ENCODE data around the gene SLAMF7. TPM values are rescaled to one million over a fixed set of nuclear protein-coding genes. Genes with fewer than 3 reads are reported as not detected.
"Not testable (repeated sequence)": the region's sequence is repeated elsewhere in the genome, so short reads cannot be mapped to it uniquely, and the experiment has no call there.

SLAMF7 gene
- total RNA-seq, 2 experiments from 2014 or later: 124 to 137 TPM

DNA sequence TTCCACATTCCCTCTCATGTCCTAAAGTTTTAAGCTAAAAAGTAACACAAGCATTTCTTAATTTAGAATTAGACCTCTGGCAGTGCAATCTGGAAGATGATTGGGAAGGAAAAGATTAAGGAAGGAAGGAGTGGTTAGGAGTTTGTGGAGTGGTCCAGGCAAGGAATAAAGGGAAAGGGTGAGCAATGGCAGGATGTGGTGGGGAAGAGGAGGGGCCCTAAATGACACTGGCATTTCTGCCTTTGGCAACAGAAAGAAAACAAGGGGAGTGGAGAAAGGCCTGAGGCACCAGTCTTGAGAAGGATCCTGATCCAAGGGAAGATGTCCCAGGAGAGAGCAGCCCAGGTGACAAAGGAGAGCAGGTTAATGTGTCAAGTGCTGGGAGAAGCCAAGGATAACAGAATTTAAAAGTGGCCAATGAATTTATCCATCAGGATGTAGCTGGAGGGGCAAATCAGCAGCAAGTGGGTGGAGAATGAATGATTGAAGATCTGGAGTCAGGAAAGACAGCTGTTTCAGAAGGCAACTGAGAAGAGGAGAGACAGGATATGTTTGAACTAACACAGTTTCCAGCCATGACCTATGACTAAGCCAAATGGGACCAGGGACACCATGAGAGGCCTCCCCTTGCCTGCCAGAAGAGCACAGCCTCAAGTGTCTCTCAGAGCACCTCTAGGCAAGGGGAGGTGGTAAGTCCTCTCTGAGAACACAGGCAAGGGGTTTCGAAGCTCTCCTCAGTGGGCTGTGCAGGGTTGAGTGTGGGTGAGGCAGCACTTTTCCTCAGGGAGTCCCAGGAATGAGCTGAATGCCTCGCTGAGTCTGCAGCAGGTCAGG, 36.1 kb downstream of the SLAMF7 start:
- Mint-ChIP-seq H3K36me3 (peaks cover 2% of the 10 kb centered on the region), H3K9me3 (no peaks in the 10 kb centered on the region), H3K4me3 (peak overlapping the region; percentile 3), H3K27ac (peak overlapping the region; percentile 72), H3K27me3 (no peaks in the 10 kb centered on the region), H3K4me1 (peaks cover 42% of the 10 kb centered on the region)
- POLR2A ChIA-PET: interaction anchor here (1.3 to 4.0 kb wide), 3 partner anchors 23 to 62 kb away, joined by 5 to 25 read pairs (median 6); partner anchors contain the start of gene LY9
- ATAC-seq (ENCODE audit: low read depth): peak; percentile 71
- DNase-seq: no peak

DNA sequence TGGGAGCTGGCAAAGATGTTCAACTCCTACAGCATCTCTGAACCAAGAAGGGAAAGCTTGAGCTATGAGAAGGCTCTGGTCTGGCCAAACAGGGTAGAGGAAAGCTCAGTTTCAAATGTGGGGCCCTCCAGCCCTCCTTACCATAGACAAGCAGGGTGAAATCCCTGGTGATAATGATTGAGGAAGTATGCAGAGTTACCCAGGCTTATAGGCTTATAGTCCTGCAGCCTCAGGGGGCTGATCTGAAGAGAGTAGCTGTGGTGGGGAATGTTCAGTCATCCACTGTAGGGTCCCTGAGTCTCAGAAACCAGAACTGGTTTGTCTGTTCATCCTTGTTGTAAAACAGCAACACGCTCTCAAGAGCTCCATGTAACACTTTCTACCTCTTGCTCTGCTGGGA, 37.1 kb downstream of the SLAMF7 start:
- POLR2A ChIA-PET: interaction anchor here (0.8 to 4.0 kb wide), 5 partner anchors 22 to 245 kb away, joined by 3 to 25 read pairs (median 5); partner anchors contain the start of genes F11R and LY9
- Mint-ChIP-seq H3K9me3 (no peaks in the 10 kb centered on the region), H3K27me3 (no peaks in the 10 kb centered on the region), H3K4me1 (peaks cover 35% of the 10 kb centered on the region), H3K27ac (peak overlapping the region; percentile 5), H3K36me3 (peaks cover 2% of the 10 kb centered on the region), H3K4me3 (no peak overlapping the region)
- DNase-seq (no peak), ATAC-seq (ENCODE audit: low read depth) (no peak)

DNA sequence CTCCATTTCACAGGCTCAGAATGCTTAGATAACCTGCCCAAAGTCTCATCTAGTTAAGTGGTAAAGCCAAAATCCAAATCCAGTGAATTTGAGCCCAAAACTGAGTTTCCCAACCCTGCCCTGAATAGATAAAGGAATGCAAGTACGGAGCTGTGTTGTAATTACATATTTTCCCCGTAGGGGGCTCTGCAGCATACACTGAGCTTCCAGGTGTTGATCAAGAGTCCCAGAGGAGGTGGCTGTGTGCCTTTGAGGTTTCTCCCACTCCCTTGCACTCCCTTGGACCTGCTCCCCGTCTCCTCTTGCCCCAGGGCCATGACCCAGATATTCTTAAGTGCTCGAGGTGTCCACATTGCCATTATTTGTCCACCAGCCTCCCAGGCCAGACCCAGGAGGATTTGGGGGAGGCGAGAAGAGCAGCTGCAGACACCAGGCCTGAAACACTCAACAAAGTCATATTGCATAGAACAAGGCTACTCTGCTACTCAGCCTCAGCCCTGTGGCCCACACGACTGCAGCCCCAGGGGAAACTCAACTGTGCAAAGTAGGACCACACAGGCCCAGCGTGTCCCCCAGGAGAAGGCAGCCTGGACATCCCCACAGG, 38.5 kb downstream of the SLAMF7 start:
- Mint-ChIP-seq H3K27ac (no peak overlapping the region), H3K9me3 (no peaks in the 10 kb centered on the region), H3K4me3 (no peak overlapping the region), H3K36me3 (no peaks in the 10 kb centered on the region), H3K27me3 (no peaks in the 10 kb centered on the region), H3K4me1 (peaks cover 37% of the 10 kb centered on the region)
- DNase-seq (no peak), ATAC-seq (ENCODE audit: low read depth) (peak; percentile 44)
- POLR2A ChIA-PET: interaction anchor here (0.5 to 4.0 kb wide), 4 partner anchors 20 to 213 kb away, joined by 4 to 25 read pairs (median 6); partner anchors contain the start of gene LY9

DNA sequence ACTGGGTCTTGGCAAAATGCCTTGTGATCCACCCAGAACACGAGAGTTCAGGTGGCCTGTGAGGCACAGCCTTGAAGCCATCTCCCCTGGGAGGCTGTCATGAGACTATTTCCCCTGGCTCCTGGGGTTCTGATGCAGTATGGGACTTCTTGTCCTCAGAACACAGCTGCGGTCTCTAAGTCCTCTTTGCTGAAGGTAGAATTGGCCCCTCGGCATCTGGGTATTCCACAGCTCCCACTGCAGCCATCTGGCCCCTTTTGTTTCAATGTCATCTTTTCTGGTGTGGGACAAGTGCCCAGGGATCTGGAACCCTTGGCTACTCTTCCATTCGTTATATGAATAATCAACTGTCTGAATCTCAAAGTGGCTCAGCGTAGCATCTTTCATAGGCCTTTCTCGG, 39.9 kb downstream of the SLAMF7 start:
- H3K27me3 Mint-ChIP-seq: peaks cover under 1% of the 10 kb centered on the region
- H3K9me3 Mint-ChIP-seq: no peaks in the 10 kb centered on the region
- ATAC-seq (ENCODE audit: low read depth) (no peak), DNase-seq (no peak)
- H3K4me3 Mint-ChIP-seq: no peak overlapping the region
- no peak overlapping the region for H3K27ac Mint-ChIP-seq
- H3K36me3 Mint-ChIP-seq: no peaks in the 10 kb centered on the region
- POLR2A ChIA-PET: interaction anchor here (3.5 kb wide), 1 partner anchor 18 kb away, joined by 16 read pairs; the partner anchor contains the start of gene LY9
- peaks cover 37% of the 10 kb centered on the region for H3K4me1 Mint-ChIP-seq

DNA sequence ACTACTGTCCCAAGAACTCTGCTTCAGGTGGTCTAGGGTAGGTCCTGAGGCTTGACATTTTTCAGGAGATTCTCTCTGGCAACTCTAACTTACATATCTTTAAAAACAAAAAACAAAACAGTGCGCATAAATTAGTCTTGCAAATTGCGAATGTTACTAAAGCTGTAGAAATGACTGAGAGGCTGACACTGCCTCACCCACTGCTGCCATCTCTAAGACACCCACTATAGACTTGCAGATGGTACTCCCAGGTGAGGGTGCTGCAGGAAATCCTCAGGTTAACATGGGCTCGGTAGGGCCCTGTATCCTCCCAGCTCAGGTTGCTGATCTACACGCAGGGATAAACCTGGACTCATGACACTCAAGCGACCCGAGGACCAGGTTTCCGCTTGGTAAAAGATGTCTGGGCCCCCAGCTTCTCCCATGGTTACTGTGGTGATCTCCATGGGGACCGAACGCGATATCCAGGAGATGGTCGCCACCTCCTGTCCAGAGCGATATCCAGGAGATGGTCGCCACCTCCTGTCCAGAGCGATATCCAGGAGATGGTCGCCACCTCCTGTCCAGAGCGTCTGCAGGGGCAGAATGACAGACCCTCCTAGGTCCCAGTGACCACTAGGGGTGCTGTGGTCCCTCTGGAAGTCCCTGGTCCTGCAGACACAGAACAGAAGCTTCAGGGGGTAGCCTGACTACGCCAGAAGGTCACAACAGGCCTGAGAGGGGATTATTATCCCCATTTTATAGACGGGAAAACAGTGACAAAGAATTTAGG, 40.8 kb downstream of the SLAMF7 start:
- H3K27me3 Mint-ChIP-seq: peaks cover 5% of the 10 kb centered on the region
- ATAC-seq (ENCODE audit: low read depth): peak; percentile 39
- H3K9me3 Mint-ChIP-seq: no peaks in the 10 kb centered on the region
- no peaks in the 10 kb centered on the region for H3K36me3 Mint-ChIP-seq
- POLR2A ChIA-PET: interaction anchor here (3.5 kb wide), 1 partner anchor 17 kb away, joined by 16 read pairs; the partner anchor contains the start of gene LY9
- no peak for DNase-seq
- H3K4me3 Mint-ChIP-seq: no peak overlapping the region
- H3K27ac Mint-ChIP-seq: no peak overlapping the region
- H3K4me1 Mint-ChIP-seq: peaks cover 32% of the 10 kb centered on the region

GRCh38 chr1:160780398-160780755, 41.3 kb downstream of the SLAMF7 start:
- H3K27ac Mint-ChIP-seq: no peak overlapping the region
- peaks cover 2% of the 10 kb centered on the region for H3K9me3 Mint-ChIP-seq
- POLR2A ChIA-PET: interaction anchor here (3.5 kb wide), 1 partner anchor 17 kb away, joined by 16 read pairs; the partner anchor contains the start of gene LY9
- DNase-seq: no peak
- H3K4me1 Mint-ChIP-seq: peaks cover 26% of the 10 kb centered on the region
- H3K4me3 Mint-ChIP-seq: no peak overlapping the region
- peaks cover 5% of the 10 kb centered on the region for H3K27me3 Mint-ChIP-seq
- no peaks in the 10 kb centered on the region for H3K36me3 Mint-ChIP-seq
- no peak for ATAC-seq (ENCODE audit: low read depth)

DNA sequence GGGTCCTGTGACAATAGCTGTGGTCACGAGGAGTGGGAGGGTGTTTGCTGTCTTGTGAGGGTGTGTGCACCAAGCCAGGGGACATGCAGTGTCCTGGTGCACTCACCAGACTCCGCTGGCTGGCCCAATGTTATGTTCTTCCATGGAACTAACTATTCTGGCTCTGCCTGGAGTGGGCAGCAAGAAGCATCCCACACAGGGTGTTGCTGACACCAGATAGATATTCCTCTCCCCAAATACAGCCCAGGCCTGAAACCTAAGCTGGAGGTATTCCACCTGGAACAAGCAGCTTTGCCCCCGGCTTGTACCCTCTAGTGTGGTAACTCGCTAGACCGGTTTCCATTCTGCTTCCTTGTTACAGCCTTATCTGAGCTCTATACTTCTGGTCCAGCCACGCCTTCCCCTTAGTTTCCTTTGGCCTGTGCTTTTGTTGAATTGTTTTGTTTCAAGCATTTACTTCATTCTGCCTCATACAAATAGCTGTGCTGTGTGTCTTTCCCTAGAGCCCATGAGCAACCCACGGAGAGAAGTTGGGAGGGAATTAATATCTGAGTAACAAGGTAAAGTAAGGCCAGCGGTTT, 42.2 kb downstream of the SLAMF7 start:
- H3K9me3 Mint-ChIP-seq: peaks cover 2% of the 10 kb centered on the region
- H3K27ac Mint-ChIP-seq: peak overlapping the region; percentile 9
- H3K27me3 Mint-ChIP-seq: peaks cover 6% of the 10 kb centered on the region
- H3K4me3 Mint-ChIP-seq: no peak overlapping the region
- ATAC-seq (ENCODE audit: low read depth) (no peak), DNase-seq (no peak)
- peaks cover 19% of the 10 kb centered on the region for H3K4me1 Mint-ChIP-seq
- no peaks in the 10 kb centered on the region for H3K36me3 Mint-ChIP-seq
- POLR2A ChIA-PET: interaction anchor here (3.5 kb wide), 1 partner anchor 16 kb away, joined by 16 read pairs; the partner anchor contains the start of gene LY9

- Mint-ChIP-seq H3K36me3 (no peaks in the 10 kb centered on the region), H3K4me1 (peaks cover 15% of the 10 kb centered on the region), H3K9me3 (peaks cover 2% of the 10 kb centered on the region), H3K27me3 (peaks cover 8% of the 10 kb centered on the region), H3K4me3 (no peak overlapping the region), H3K27ac (peak overlapping the region; percentile 9)
- peak; percentile 52 for ATAC-seq (ENCODE audit: low read depth)
- POLR2A ChIA-PET: interaction anchor here (3.5 kb wide), 1 partner anchor 15 kb away, joined by 16 read pairs; the partner anchor contains the start of gene LY9
- DNase-seq: no peak
Measured at GRCh38 chr1:160781914-160782689, 43.1 kb downstream of the SLAMF7 start.

- not testable (repeated sequence) for H3K27ac Mint-ChIP-seq
Measured at GRCh38 chr1:160782988-160783765, 44.1 kb downstream of the SLAMF7 start.

DNA sequence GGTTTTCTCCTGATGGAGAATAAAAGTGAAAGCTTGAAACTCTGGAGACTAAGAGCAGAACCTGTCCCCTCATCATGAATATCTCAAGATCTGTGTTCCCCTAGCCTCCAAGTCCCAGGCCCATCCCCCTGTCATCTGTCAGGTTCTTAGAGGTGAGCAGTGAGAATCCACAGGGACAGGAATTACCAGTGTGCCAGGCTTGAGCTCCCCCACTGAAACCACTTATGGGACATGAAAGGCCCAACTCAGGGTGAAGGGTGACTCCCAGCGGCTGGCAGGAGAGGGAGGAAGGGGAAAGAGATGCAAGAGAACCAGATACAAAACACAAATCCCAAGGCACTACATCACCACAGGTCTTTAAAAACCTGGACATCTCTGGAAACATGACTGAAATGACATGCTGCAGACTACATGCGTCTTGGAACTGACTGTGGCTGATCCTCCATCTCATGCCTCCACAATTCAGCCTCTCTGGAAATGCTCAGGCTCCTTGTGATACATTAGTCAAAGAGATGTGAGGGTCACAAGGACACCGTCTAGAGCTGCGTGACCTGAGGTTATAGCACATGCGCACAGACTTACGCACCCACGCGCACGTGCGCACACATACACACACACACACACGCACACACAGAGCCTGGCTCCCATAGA, 50.1 kb downstream of the SLAMF7 start:
- no peak overlapping the region for H3K27ac Mint-ChIP-seq
- H3K4me3 Mint-ChIP-seq: no peak overlapping the region
- no peak for DNase-seq
- no peak for ATAC-seq (ENCODE audit: low read depth)
- POLR2A ChIA-PET: no interaction called here
- peaks cover 6% of the 10 kb centered on the region for H3K27me3 Mint-ChIP-seq
- H3K36me3 Mint-ChIP-seq: no peaks in the 10 kb centered on the region
- peaks cover 2% of the 10 kb centered on the region for H3K9me3 Mint-ChIP-seq
- H3K4me1 Mint-ChIP-seq: peaks cover 8% of the 10 kb centered on the region

More at GRCh38 chr1:160782988-160783765, 44.1 kb downstream of the SLAMF7 start:
- H3K27me3 Mint-ChIP-seq; H3K9me3 Mint-ChIP-seq; POLR2A ChIA-PET; H3K4me1 Mint-ChIP-seq; DNase-seq; H3K36me3 Mint-ChIP-seq; H3K4me3 Mint-ChIP-seq; ATAC-seq (ENCODE audit: low read depth): not testable (repeated sequence)
